AG09309 (cell line): ENCODE measurements around the gene CFLAR.
"Not testable (repeated sequence)": the region's sequence is repeated elsewhere in the genome, so short reads cannot be mapped to it uniquely, and the experiment has no call there.

Experiments used
- DNase-seq: peaks from one replicate; pipeline ENCODE4 v3.0.0-alpha.2; 2010; ENCODE audit warnings: low read depth
- H3K4me3 ChIP-seq: 2 replicates; pipeline ENCODE4 v1.5.1; 2011; ENCODE audit warnings: mild to moderate bottlenecking, low read depth, low read length, moderate library complexity; ENCODE audit not compliant: control insufficient read depth
- TF ChIP-seq, protein P1 (sequence below): IDR thresholded peaks from 2 replicates; pipeline ENCODE4 v1.5.1; 2011; ENCODE audit warnings: mild to moderate bottlenecking, low read depth, low read length, inconsistent platforms; ENCODE audit not compliant: insufficient read depth, control insufficient read depth; ENCODE audit errors: missing control alignments

Gene CFLAR

GRCh38 chr2:201137505-201138400 is 21.8 kb downstream of the CFLAR start:
- TF ChIP-seq, protein P1, sequence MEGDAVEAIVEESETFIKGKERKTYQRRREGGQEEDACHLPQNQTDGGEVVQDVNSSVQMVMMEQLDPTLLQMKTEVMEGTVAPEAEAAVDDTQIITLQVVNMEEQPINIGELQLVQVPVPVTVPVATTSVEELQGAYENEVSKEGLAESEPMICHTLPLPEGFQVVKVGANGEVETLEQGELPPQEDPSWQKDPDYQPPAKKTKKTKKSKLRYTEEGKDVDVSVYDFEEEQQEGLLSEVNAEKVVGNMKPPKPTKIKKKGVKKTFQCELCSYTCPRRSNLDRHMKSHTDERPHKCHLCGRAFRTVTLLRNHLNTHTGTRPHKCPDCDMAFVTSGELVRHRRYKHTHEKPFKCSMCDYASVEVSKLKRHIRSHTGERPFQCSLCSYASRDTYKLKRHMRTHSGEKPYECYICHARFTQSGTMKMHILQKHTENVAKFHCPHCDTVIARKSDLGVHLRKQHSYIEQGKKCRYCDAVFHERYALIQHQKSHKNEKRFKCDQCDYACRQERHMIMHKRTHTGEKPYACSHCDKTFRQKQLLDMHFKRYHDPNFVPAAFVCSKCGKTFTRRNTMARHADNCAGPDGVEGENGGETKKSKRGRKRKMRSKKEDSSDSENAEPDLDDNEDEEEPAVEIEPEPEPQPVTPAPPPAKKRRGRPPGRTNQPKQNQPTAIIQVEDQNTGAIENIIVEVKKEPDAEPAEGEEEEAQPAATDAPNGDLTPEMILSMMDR, result no peak
- H3K4me3 ChIP-seq, result no peak overlapping the region
- no peak for DNase-seq

DNA sequence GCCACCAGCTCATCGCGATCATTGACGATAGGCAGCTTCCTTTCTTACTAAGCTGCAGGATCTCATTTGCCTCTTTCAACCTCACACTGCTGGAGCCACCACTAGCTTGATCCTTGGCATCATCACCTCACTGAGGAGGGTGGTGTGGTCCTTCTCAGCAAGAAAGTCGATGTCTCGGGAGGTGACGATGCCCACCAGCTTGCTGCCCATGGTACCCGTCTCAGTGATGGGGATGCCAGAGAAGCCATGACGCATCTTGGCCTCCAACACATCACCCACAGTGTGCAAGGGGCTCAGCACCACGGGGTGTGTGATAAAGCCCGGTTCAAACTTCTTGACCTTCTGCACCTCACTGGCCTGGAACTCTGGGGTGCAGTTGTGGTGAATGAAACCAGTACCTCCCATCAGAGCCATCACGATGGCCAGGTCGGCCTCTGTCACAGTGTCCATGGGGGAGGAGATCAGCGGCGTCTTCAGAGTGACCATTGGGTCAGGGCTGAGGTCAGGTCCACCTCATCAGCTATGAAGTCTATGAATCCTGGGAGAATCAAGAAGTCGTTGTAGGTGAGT is 22.5 kb downstream of the CFLAR start:
- no peak for DNase-seq
- TF ChIP-seq, protein P1, result no peak
- H3K4me3 ChIP-seq, result no peak overlapping the region

- H3K4me3 ChIP-seq, DNase-seq: not testable (repeated sequence)
Measured at GRCh38 chr2:201138986-201139781, 23.2 kb downstream of the CFLAR start.

GRCh38 chr2:201139836-201140604 is 24.1 kb downstream of the CFLAR start:
- TF ChIP-seq, protein P1, result no peak
- DNase-seq, result no peak
- H3K4me3 ChIP-seq, result no peak overlapping the region

- no peak for DNase-seq
- no peak overlapping the region for H3K4me3 ChIP-seq
- TF ChIP-seq, protein P1, result no peak
Measured at GRCh38 chr2:201144101-201145051, 28.4 kb downstream of the CFLAR start.

- H3K4me3 ChIP-seq, result no peak overlapping the region
- TF ChIP-seq, protein P1, result no peak
- no peak for DNase-seq
Measured at GRCh38 chr2:201148434-201148990, 32.5 kb downstream of the CFLAR start.
